Psoas muscle (tissue), 8 donors: ENCODE data around the gene GTF2H4. TPM values are rescaled to one million over a fixed set of nuclear protein-coding genes. Genes with fewer than 3 reads are reported as not detected.
"Not testable (repeated sequence)": the region's sequence is repeated elsewhere in the genome, so short reads cannot be mapped to it uniquely, and the experiment has no call there.

Experiments used
- ATAC-seq, 4 donors: fragments of 200-7000 bp; cut with Tn5 transposase; one replicate each; pipeline ENCODE4 v1.9.1; 2020; ENCODE audit warnings: moderate library complexity in 3 of 4, mild to moderate bottlenecking in 2 of 4
- DNase-seq, 2 donors: peaks; one replicate each; pipeline ENCODE4 v3.0.0-alpha.2; 2020
- H3K27ac ChIP-seq: fragments of 200-600 bp; one replicate; pipeline ENCODE4 v1.8.0; 2022
- H3K27me3 ChIP-seq, 3 donors: fragments of 200-600 bp in 1 of 3; one replicate each; pipeline versions ENCODE4 v1.6.1 to v1.8.0; 2013 to 2022; ENCODE audit warnings: low read length in 2 of 3, mild to moderate bottlenecking in 2 of 3, moderate library complexity in 1 of 3; ENCODE audit not compliant: insufficient read depth in 3 of 3
- H3K36me3 ChIP-seq, 2 donors: fragments of 200-600 bp in 1 of 2; one replicate each; pipeline versions ENCODE4 v1.6.1 to v1.8.0; 2013 to 2022; ENCODE audit warnings: low read depth in 1 of 2, mild to moderate bottlenecking in 1 of 2, moderate library complexity in 1 of 2; ENCODE audit not compliant: insufficient read depth in 1 of 2
- H3K4me1 ChIP-seq: fragments of 200-600 bp; one replicate; pipeline ENCODE4 v1.8.0; 2022
- H3K4me3 ChIP-seq: fragments of 200-600 bp; one replicate; pipeline ENCODE4 v1.8.0; 2022; ENCODE audit warnings: mild to moderate bottlenecking
- H3K9me3 ChIP-seq: fragments of 200-600 bp; one replicate; pipeline ENCODE4 v1.8.0; 2022
- CTCF ChIP-seq: fragments of 200-600 bp; IDR thresholded peaks from one replicate; pipeline ENCODE4 v1.8.0; 2022; ENCODE audit warnings: antibody characterized with exemption
- WGBS, 3 donors: extraction: QIAGEN DNeasy Blood & Tissue Kit; methylation state at CpG; one replicate each; pipeline versions ENCODE4 v1.1.6 to v1.1.7; 2013; 5-methylcytosine and 5-hydroxymethylcytosine counted together
- intact Hi-C, 2 donors: fragments of 100-400 bp; cut with DNase I; formaldehyde crosslinking; loops; one replicate each; pipeline versions ENCODE4 v1.11.0 to v1.14.2; 2022
- polyA plus RNA-seq, 3 donors: library from polyadenylated mRNA; stranded (reverse); fragments of 200-250 nt; gene quantifications; one replicate each; pipeline ENCODE4 v1.2.3, GENCODE V29; 2013
- total RNA-seq, 4 donors: library from RNA; stranded (reverse); fragmentation: NEBNext Ultra II Directional in 2 of 4; extraction: Animal tissue kit (Norgen Biotek cat#: 25700) in 2 of 4; gene quantifications; one replicate each; pipeline versions ENCODE4 v1.2.1 to v1.2.4, GENCODE V29; 2021 to 2023
- donor health status: healthy with polysubstance abuse.
- donor health status: DM: no; HTN: no; CAD: no; lungs with moderate emphysema.
- donor health status: Bipolar disorder and iron deficiency.
- donor health status: healthy.
- donor health status: DM: yes; HTN: yes; CAD: no.
- donor health status: DM: no; HTN: no; CAD: no.
- donor health status: DM: no; HTN: no; CAD: no.
- donor health status: DM: yes; HTN: yes; CAD: no.

The GTF2H4 gene
- total and polyA plus RNA-seq, 7 donors, result 13.3 to 30.8 (median 18.9) TPM

GRCh38 chr6:30918670-30919069, 10.7 kb downstream of the GTF2H4 start:
- H3K27me3 ChIP-seq, result no peaks in the 10 kb centered on the region
- DNase-seq (no peak), ATAC-seq (no peak)
- H3K4me3 ChIP-seq, result no peak overlapping the region
- no peaks in the 10 kb centered on the region for H3K9me3 ChIP-seq
- H3K27ac ChIP-seq, result no peak overlapping the region
- peaks cover 17% of the 10 kb centered on the region for H3K4me1 ChIP-seq
- 89 to 92% (median 90%) methylated on average over 8 of the region's 8 CpGs for WGBS, 3 donors
- H3K36me3 ChIP-seq, result peaks cover 0 to 76% of the 10 kb centered on the region in 2 donors
- TF ChIP-seq CTCF, result no peak
- intact Hi-C loops, result loop anchor here (1.0 to 10.0 kb wide), 3 partner anchors 37 to 126 kb away; no protein-coding TSS in a partner anchor

GRCh38 chr6:30922447-30922852, 14.4 kb downstream of the GTF2H4 start:
- H3K36me3 ChIP-seq, result peaks cover 0 to 90% of the 10 kb centered on the region in 2 donors
- H3K27me3 ChIP-seq, result no peaks in the 10 kb centered on the region
- ATAC-seq (no peak), DNase-seq (no peak)
- H3K27ac ChIP-seq, result no peak overlapping the region
- intact Hi-C loops, result loop anchor here in 1 of 2 donors (5.0 kb wide), 1 partner anchor 140 kb away; no protein-coding TSS in a partner anchor
- peaks cover 7% of the 10 kb centered on the region for H3K4me1 ChIP-seq
- WGBS, 3 donors, result 84 to 92% (median 91%) methylated on average over 7 of the region's 7 CpGs
- H3K9me3 ChIP-seq, result no peaks in the 10 kb centered on the region
- TF ChIP-seq CTCF, result no peak
- no peak overlapping the region for H3K4me3 ChIP-seq

- not testable (repeated sequence) for H3K27ac ChIP-seq, H3K4me3 ChIP-seq, DNase-seq, ATAC-seq, H3K4me1 ChIP-seq, H3K27me3 ChIP-seq, H3K9me3 ChIP-seq
- H3K36me3 ChIP-seq, result peaks cover 0 to 73% of the 10 kb centered on the region in 2 donors
- intact Hi-C loops, result loop anchor here in 1 of 2 donors (5.0 kb wide), 1 partner anchor 138 kb away; no protein-coding TSS in a partner anchor
- WGBS, 3 donors, result 85 to 93% (median 89%) methylated on average over 8 to 9 of the region's 9 CpGs
Observed at GRCh38 chr6:30924040-30924627, 16.1 kb downstream of the GTF2H4 start.

- ATAC-seq (peak; percentile 84 to 98 (median 94)), DNase-seq (peak in 1 of 2 donors; percentile 86)
- Histone ChIP-seq H3K4me3 (no peak overlapping the region), H3K27ac (peak overlapping the region; percentile 0), H3K4me1 (peaks cover 7% of the 10 kb centered on the region), H3K36me3 (peaks cover 0 to 48% of the 10 kb centered on the region in 2 donors), H3K27me3 (no peaks in the 10 kb centered on the region), H3K9me3 (peaks cover 10% of the 10 kb centered on the region)
- no peak for TF ChIP-seq CTCF
- 39 to 67% (median 54%) methylated on average over 4 of the region's 4 CpGs for WGBS, 3 donors
- intact Hi-C loops, result no loop called here
Observed at GRCh38 chr6:30926644-30927043, 18.6 kb downstream of the GTF2H4 start.

GRCh38 chr6:30927080-30927479, 19.1 kb downstream of the GTF2H4 start:
- H3K9me3 ChIP-seq, result peaks cover 10% of the 10 kb centered on the region
- peak overlapping the region; percentile 0 for H3K27ac ChIP-seq
- H3K4me3 ChIP-seq, H3K4me1 ChIP-seq, H3K27me3 ChIP-seq, DNase-seq, intact Hi-C loops: not testable (repeated sequence)
- 53 to 95% (median 79%) methylated on average over 3 of the region's 3 CpGs for WGBS, 3 donors
- peak in 2 of 4 donors; percentile 56 to 70 for ATAC-seq
- peaks cover 0 to 44% of the 10 kb centered on the region in 2 donors for H3K36me3 ChIP-seq
